Renal cortex interstitium (tissue), 11 donors: ENCODE measurements around the gene JUP. TPM values are rescaled to one million over a fixed set of nuclear protein-coding genes. Genes with fewer than 3 reads are reported as not detected.

Experiments
- DNase-seq, 11 donors: peaks; one replicate each; pipeline ENCODE4 v3.0.0-alpha.2; 2013; ENCODE audit warnings: low read depth in 9 of 11, low spot score in 4 of 11; ENCODE audit errors: extremely low read depth in 1 of 11
- polyA plus RNA-seq, 3 donors: library from polyadenylated mRNA; unstranded; fragments of 120-200 nt; gene quantifications; one replicate each; pipeline ENCODE4 v1.2.1, GENCODE V29; 2013; ENCODE audit not compliant: insufficient read length in 3 of 3

JUP gene
- polyA plus RNA-seq, 3 donors = 169 to 222 (median 221) TPM

GRCh38 chr17:41771389-41772206 is 14.9 kb downstream of the JUP start:
- DNase-seq = no peak

DNA sequence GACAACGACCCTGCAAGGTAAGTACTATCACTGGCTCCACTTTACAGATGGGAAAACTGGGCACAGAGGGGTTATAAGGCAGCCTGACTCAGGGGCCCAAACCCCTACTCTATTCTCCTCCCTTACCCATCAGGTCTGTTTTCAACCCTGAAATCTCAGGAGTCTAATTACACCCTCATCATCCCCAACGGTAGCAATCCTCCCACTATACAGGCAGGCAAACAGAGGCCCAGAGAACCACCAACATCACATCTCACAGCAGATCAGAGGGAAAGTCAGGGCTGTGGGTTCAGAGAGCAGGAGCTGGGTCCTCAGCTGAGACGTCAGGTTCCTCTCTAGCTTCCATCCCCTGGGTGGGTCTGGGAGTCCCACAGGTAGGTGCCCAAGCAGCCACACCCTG is 16.5 kb downstream of the JUP start:
- DNase-seq = no peak

- DNase-seq = no peak
These were observed 17.1 kb downstream of the JUP start for GRCh38 chr17:41769346-41769862.

DNA sequence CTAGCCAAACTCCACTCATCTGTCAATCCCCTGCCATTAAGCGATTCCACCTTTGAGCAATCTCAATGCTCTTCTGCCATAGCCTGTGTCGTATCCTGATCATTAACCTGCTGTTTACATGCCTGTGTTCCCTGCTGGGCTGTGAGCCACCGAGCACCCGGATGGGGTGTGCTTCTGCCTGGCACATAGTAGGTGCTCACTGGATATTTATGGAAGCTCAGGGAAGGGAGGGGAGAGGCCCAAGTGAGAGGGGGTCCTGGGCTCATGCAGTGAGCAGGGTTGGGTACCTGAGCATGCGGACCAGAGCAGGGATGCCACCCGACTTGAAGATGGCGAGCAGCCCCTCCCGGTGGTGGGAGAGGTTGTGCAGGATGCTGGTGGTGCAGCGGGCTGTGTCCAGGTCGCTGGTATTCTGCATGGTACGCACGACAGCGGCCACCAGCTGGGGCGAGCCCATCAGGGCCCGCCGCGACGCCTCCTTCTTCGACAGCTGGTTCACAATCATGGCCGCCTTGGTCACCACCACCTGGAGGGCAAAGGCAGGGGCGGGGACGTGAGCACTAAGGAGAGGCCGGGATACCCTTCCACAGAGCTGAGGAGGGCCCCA is 17.7 kb downstream of the JUP start:
- no peak for DNase-seq

GRCh38 chr17:41767324-41768042 is 19.0 kb downstream of the JUP start:
- no peak for DNase-seq

DNA sequence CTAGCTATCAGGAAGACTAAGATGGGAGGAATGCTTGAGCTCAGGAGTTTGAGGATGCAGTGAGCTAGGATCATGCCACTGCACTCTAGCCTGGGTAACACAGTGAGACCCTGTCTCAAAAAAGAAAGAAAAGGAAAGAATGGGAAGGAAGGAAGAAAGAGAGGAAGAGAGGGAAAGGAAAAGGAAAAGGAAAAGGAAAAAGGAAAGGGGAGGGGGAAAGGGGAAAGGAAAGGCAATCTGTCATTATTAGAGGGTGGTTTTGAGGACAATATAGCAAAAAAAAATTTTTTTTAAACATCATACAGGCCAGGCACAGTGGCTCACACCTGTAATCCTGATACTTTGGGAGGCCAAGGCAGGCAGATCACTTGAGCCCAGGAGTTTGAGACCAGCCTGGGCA is 20.4 kb downstream of the JUP start:
- no peak for DNase-seq

- no peak for DNase-seq
These were observed 23.2 kb downstream of the JUP start for GRCh38 chr17:41763327-41763726.

GRCh38 chr17:41762841-41763240 is 23.7 kb downstream of the JUP start:
- no peak for DNase-seq

- no peak for DNase-seq
These were observed 24.1 kb downstream of the JUP start for GRCh38 chr17:41762391-41762790.

DNA sequence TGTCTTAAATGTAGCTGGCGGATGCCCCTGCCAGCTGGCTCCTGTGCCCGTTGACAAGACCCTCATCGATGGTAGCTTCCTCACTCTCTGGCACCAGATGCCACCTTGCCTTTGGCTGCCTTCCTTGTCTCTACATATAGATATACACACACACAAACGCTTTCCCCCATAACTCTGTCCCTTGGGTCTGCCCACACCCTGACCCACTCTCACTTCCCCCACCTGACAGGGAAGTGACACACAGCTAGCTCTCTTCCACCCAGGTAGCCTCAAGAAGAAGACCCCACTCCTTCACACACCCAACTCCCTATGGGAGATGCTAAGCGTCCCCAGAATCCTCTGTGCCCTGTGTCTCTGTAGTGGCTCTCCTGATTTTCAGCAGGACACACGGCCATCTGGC is 25.6 kb downstream of the JUP start:
- DNase-seq = no peak

GRCh38 chr17:41758601-41759000 is 27.9 kb downstream of the JUP start:
- no peak for DNase-seq

DNA sequence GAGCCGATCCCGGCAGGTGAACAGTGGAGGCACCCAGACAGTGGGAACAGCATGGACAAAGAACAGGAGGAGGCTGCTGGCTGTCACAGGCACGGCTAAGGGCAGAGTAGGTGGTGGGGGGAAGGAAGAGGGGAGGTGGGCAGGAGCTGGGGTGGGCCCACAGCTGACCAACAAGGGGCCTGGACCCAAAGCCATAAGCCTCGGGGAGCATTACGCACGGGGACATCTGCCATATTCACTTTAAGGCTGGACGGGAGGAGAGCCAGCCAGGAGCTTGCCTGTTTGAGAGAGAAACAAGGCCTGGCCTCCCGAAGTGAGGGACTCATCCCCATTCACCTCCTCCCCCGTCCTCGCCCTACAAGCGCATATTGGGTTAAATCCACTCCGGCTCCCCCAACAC is 32.4 kb downstream of the JUP start:
- DNase-seq = no peak

GRCh38 chr17:41751288-41751687 is 35.2 kb downstream of the JUP start:
- no peak for DNase-seq

DNA sequence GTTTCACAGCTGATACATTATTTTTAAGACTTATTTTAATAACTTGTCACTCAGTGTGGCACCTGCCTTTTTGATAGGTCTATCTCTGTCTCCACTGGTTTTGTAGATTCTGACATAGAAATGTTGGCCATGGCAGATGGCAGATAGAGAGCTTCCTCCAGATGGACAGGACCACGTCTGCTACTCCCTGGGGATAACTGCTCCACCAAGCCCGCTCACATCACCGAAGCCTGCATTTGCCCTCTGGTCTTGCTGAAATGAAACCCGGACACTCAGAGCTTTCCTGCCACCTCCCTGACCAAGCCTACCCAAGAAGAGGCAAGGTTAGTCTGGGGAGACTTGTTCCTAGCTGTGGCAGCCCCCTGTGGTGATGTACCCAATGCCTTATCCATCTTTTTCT is 35.6 kb downstream of the JUP start:
- DNase-seq = no peak

DNA sequence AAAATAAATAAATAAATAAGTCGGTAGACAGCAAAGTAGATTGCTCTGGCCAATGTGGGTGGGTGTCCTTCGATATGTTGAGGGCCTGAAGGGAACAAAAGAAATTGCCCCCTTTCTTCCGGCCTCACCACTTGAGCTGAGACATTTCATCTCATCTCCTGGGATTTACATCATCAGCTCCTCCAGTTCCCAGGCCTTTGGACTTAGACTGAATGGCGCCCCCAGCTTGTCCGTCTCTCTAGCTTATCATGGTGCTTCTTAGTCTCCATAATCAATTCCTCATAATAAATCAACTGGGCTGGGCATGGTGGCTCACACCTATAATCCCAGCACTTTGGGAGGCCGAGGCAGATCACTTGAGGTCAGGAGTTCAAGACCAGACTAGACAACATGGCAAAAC is 38.2 kb downstream of the JUP start:
- no peak for DNase-seq

- no peak for DNase-seq
These were observed 44.8 kb downstream of the JUP start for GRCh38 chr17:41741709-41742108.

GRCh38 chr17:41740506-41740905 is 46.0 kb downstream of the JUP start:
- DNase-seq = no peak

- DNase-seq = no peak
These were observed 46.7 kb downstream of the JUP start for GRCh38 chr17:41739661-41740352.

- no peak for DNase-seq
These were observed 47.8 kb downstream of the JUP start for GRCh38 chr17:41738801-41739112.
